HUES6 (cell line): Measurements from ENCODE around the gene C10orf67.

Experiments
- H3K27ac ChIP-seq: 2 replicates; pipeline ENCODE4 v1.7.0; 2013; ENCODE audit warnings: low read depth, mild to moderate bottlenecking, low read length, inconsistent platforms
- H3K27me3 ChIP-seq: 2 replicates; pipeline ENCODE4 v1.6.1; 2013; ENCODE audit warnings: low read length; ENCODE audit not compliant: control insufficient read depth, insufficient read depth
- H3K36me3 ChIP-seq: 2 replicates; pipeline ENCODE4 v1.6.1; 2013; ENCODE audit warnings: low read length; ENCODE audit not compliant: control insufficient read depth, insufficient read depth
- H3K4me1 ChIP-seq: 2 replicates; pipeline ENCODE4 v1.6.1; 2013; ENCODE audit warnings: low read length; ENCODE audit not compliant: control insufficient read depth, insufficient read depth
- H3K4me3 ChIP-seq: 2 replicates; pipeline ENCODE4 v1.5.1; 2013; ENCODE audit warnings: low read depth, low read length
- H3K9ac ChIP-seq: one replicate; pipeline ENCODE4 v1.6.1; 2013; ENCODE audit warnings: mild to moderate bottlenecking, low read length
- H3K9me3 ChIP-seq: 2 replicates; pipeline ENCODE4 v1.6.1; 2013; ENCODE audit warnings: low read depth, low read length; ENCODE audit not compliant: control insufficient read depth, insufficient read depth

C10orf67 gene

DNA sequence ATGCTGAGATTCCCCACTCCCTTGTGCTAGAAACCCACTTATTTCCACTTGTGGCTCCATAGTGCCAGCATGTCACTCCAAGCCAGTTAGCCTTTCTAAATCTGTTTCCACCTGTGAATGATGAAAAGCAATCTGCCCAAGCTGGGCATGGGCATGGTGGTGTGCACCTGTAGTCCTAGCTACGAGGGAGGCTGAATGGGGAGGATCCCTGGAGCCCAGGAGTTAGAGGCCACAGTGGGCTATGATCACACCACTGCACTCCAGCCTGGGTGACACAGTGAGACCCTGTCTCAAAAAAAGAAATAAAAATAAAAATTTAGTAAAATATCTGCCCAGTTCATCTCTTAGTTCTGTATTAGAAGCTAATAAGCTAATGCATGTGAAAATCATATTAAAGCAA, 157.4 kb downstream of the C10orf67 start:
- H3K4me1 ChIP-seq, result peaks cover 23% of the 10 kb centered on the region; the same call in 1 of the 2 replicates
- no peak overlapping the region for H3K9ac ChIP-seq
- peaks cover 92% of the 10 kb centered on the region for H3K27me3 ChIP-seq
- no peaks in the 10 kb centered on the region for H3K36me3 ChIP-seq
- H3K4me3 ChIP-seq, result no peak overlapping the region
- no peak overlapping the region for H3K27ac ChIP-seq
- 0 out of 2 replicates have a peak, but pooled peaks cover 3% of the 10 kb centered on the region for H3K9me3 ChIP-seq

- Histone ChIP-seq H3K27me3 (peaks cover 92% of the 10 kb centered on the region), H3K4me1 (peaks cover 23% of the 10 kb centered on the region; the same call in 1 of the 2 replicates), H3K9ac (no peak overlapping the region), H3K4me3 (no peak overlapping the region), H3K9me3 (0 out of 2 replicates have a peak, but pooled peaks cover 3% of the 10 kb centered on the region), H3K27ac (no peak overlapping the region), H3K36me3 (no peaks in the 10 kb centered on the region)
These were observed 157.9 kb downstream of the C10orf67 start for GRCh38 chr10:23186697-23187096.

DNA sequence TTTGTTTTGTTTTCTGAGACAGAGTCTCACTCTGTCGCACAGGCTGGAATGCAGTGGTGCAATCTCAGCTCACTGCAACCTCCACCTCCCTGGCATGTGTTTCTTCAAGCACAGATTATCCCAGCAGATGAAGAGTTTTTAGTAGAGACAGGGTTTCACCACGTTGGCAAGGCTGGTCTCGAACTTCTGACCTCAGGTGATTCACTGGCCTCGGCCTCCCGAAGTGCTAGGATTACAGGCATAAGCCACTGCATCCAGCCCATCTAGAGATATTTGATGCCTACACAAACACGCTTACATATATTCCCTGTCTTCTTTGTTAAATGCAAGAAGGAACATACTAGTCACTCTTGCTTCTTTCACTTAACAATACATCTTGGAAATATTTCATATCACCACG, 158.4 kb downstream of the C10orf67 start:
- Histone ChIP-seq H3K4me3 (no peak overlapping the region), H3K27me3 (peaks cover 92% of the 10 kb centered on the region), H3K27ac (no peak overlapping the region), H3K9me3 (0 out of 2 replicates have a peak, but pooled peaks cover 3% of the 10 kb centered on the region), H3K4me1 (peaks cover 21% of the 10 kb centered on the region; the same call in 1 of the 2 replicates), H3K36me3 (no peaks in the 10 kb centered on the region), H3K9ac (no peak overlapping the region)

GRCh38 chr10:23174977-23175512, 169.6 kb downstream of the C10orf67 start:
- Histone ChIP-seq H3K9ac (no peak overlapping the region), H3K4me1 (0 out of 2 replicates have a peak, but pooled peaks cover 11% of the 10 kb centered on the region), H3K9me3 (no peaks in the 10 kb centered on the region), H3K27ac (no peak overlapping the region), H3K27me3 (peaks cover 100% of the 10 kb centered on the region), H3K36me3 (no peaks in the 10 kb centered on the region), H3K4me3 (no peak overlapping the region; the same call in 1 of the 2 replicates)

DNA sequence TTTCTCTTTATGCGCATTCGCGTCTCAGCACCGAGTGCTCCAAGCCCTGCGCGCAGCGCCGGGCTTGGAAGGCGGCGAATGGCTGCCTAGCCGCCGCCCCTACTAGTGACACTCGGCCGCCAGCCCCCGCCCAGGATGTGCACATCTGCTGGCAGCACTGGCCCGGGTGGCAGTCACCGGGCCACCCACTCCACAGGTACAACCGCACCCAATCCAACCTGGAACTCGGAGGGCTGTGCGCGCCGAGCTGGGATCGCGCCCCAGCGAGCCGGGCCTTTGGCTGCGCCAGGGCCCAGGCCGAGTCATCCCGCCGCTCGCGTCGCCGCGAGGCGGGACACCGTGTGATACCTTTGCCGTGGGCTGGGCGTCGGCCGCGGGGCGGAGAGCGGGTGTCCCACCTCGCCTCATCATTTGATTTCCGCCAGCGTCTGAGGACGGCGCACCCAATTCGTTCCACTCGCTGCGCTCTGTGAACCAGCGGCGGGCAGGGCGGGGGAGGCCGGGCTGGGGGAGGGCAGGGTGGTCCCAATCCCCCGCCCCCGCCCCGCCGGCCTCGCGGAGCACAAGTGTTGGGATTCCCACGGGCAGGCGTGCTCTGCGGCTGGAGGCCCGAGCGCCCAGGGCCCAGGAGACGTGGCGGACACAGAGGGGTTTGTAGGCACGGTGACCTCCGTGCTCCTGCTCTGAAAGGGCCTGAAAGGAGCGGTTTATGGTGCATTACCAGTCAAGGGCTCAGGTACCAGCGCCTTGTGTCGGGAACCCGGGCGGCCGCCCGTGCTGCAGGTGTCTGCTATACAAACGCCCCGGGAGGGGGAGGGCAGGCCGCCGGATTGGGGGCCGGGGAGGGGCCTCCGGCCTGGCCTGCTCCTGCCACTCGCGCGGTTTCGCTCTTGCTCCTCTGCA, 170.3 kb downstream of the C10orf67 start:
- Histone ChIP-seq H3K27me3 (peaks cover 99% of the 10 kb centered on the region), H3K27ac (no peak overlapping the region), H3K9ac (no peak overlapping the region), H3K4me3 (peak overlapping the region; percentile 55), H3K4me1 (0 out of 2 replicates have a peak, but pooled peaks cover 11% of the 10 kb centered on the region), H3K36me3 (no peaks in the 10 kb centered on the region), H3K9me3 (no peaks in the 10 kb centered on the region)

DNA sequence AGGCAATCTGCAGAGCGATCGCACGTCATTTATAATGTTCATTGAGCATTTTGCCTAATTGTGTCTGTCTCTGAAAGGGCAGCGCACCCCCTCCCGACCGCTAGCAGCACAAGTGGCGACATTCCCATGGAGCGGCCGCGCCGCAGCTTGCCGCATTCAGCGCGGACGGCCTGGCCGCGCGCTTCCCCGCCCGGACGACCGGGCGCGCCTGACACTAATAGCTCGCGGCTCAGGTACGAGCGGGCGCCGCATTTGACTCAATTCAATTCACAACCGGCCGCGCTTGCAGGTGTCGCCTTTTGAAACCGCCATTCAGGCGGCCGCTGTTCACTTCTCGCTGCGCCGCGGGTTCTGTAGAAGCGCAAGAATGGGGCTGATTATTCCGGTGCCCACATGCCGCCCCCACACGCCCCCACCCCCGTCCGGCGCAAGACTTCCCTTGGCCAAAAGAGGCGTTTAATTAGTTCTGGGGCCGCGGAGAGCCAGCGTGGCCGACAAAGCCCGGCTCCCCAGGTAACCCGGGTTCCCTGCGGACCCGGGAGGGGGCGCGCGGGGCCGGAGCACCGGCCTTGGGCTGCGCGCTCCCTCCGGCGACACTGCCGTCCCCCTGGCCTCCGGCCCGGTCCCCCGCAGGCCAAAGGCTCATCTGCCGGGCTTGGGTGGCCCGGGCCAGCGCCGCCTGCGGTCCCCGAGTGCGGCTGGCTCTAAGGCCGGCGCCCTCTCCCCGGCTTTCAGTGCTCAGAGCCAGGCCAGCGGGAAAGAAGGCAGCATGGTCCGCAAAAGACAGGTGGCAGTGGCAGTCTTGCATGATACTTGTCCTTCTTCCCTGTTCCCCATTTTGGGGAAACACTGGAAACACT, 171.2 kb downstream of the C10orf67 start:
- H3K9ac ChIP-seq, result no peak overlapping the region
- H3K27me3 ChIP-seq, result peaks cover 99% of the 10 kb centered on the region
- H3K9me3 ChIP-seq, result no peaks in the 10 kb centered on the region
- peak overlapping the region; percentile 55 for H3K4me3 ChIP-seq
- H3K27ac ChIP-seq, result no peak overlapping the region
- no peaks in the 10 kb centered on the region for H3K36me3 ChIP-seq
- H3K4me1 ChIP-seq, result 0 out of 2 replicates have a peak, but pooled peaks cover 11% of the 10 kb centered on the region

DNA sequence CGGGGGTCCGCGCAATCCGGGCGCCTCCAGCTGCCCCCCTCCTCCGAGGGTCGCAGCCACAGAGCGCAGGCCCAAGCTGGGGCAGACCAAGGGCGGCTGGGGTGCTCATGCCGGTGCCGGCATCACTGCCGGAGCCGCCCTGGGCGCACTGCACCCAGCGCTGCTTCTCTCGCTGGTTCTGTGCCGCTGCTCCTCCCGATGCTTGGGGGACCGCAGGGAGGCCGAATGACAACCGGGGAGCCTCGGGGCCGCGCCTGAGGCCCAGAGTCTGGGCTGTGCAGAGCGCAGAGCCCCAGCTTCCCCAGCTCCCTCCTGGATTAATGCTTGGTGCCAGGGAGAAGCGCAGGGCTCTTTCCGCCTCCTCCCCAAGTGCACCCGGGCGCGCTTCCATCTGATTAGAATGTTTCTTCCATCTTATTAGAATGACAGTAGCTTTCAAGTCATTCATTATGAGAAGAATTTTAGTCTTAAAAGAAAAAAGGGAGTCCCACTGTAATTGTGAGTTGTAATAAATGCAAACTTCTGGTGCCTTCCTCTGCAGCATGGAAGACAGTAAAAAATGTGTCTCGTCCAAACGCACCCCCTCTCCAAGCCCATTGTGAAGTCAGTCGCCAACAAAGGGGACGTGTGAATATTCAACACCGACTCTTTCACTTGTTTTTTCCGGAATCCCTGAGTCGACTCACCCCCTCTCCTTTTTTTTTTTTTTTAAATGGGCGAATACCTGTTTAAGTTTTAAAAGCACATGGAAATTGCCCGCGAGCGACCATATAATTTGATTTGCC, 172.0 kb downstream of the C10orf67 start:
- Histone ChIP-seq H3K27me3 (peaks cover 99% of the 10 kb centered on the region), H3K9me3 (no peaks in the 10 kb centered on the region), H3K36me3 (no peaks in the 10 kb centered on the region), H3K4me3 (peak overlapping the region; percentile 55), H3K27ac (no peak overlapping the region), H3K4me1 (0 out of 2 replicates have a peak, but pooled peaks cover 11% of the 10 kb centered on the region), H3K9ac (no peak overlapping the region)

- no peaks in the 10 kb centered on the region for H3K36me3 ChIP-seq
- H3K4me3 ChIP-seq, result no peak overlapping the region
- peaks cover 99% of the 10 kb centered on the region for H3K27me3 ChIP-seq
- no peak overlapping the region for H3K27ac ChIP-seq
- H3K9me3 ChIP-seq, result no peaks in the 10 kb centered on the region
- H3K9ac ChIP-seq, result no peak overlapping the region
- H3K4me1 ChIP-seq, result 0 out of 2 replicates have a peak, but pooled peaks cover 11% of the 10 kb centered on the region
These were observed 173.2 kb downstream of the C10orf67 start for GRCh38 chr10:23171232-23171876.

- H3K27ac ChIP-seq, result no peak overlapping the region
These were observed 186.2 kb downstream of the C10orf67 start for GRCh38 chr10:23158370-23158769.

More at GRCh38 chr10:23158370-23158769, 186.2 kb downstream of the C10orf67 start:
- H3K9ac ChIP-seq, result no peak overlapping the region
- H3K4me3 ChIP-seq, result peak overlapping the region; percentile 52
- no peaks in the 10 kb centered on the region for H3K9me3 ChIP-seq
- H3K36me3 ChIP-seq, result no peaks in the 10 kb centered on the region
- H3K27me3 ChIP-seq, result peaks cover 59% of the 10 kb centered on the region
- peaks cover 3% of the 10 kb centered on the region for H3K4me1 ChIP-seq
